CMK (cell line): ENCODE measurements around the gene PHACTR1.
"Not testable (repeated sequence)": the region's sequence is repeated elsewhere in the genome, so short reads cannot be mapped to it uniquely, and the experiment has no call there.

Experiments
- DNase-seq: peaks from one replicate; pipeline ENCODE4 v3.0.0-alpha.2; 2010; ENCODE audit warnings: low read depth

Gene PHACTR1

DNA sequence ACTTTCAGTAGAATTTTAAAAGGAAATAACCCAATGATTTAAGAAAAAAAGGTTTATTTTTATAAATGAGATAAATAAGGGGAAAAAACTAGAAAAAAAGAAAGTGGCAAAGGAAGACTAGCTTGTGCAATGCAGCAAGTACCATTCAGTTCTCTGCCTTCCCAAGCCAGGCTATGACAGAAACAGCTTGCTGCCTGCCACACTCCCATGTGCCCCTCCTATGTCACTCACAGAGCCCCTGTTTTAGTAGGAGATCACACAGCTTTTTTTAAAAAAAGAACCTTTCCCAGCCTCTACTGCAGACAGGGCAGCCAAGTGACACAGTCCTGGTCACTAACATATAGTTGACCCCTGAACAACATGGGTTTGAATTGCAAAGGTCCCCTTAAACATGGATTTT lies 598.2 kb downstream of the PHACTR1 start:
- DNase-seq: no peak

DNA sequence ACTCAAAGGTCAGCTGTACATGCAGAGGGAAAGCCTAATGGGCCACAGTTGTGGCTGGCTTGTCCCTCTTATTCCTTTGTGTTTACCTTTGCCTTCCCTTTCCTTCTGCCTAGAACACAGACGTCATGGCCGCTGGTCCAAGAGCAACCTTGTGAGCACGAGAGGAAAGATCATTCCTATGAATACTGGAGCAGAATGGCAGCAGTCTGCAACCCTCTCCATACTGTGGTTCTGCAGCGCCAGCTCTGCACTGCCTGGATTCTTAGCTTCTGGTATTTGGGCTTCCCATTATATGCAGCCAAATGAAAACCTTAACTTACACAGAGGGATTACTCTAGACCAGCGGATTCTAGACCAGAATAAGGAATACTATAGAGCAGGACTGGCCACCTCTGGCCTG lies 599.3 kb downstream of the PHACTR1 start:
- no peak for DNase-seq

DNA sequence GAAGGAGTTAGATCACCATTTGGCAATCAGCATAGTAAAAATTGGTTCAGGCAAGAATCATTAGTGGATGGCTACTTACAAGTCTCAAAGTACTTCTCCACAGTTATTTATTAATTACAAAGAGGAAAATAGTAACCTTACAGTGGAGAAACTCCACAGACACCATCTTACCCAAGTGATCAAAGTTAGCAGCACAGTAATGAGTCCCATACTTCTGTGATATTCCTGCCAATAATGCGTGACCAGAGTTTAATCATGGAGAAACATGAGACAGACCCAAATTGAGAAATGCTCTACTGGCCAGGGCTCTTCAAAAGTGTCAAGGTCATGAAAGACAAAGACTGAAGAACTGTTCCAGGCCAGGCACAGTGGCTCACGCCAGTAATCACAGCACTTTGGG lies 602.3 kb downstream of the PHACTR1 start:
- no peak for DNase-seq

DNA sequence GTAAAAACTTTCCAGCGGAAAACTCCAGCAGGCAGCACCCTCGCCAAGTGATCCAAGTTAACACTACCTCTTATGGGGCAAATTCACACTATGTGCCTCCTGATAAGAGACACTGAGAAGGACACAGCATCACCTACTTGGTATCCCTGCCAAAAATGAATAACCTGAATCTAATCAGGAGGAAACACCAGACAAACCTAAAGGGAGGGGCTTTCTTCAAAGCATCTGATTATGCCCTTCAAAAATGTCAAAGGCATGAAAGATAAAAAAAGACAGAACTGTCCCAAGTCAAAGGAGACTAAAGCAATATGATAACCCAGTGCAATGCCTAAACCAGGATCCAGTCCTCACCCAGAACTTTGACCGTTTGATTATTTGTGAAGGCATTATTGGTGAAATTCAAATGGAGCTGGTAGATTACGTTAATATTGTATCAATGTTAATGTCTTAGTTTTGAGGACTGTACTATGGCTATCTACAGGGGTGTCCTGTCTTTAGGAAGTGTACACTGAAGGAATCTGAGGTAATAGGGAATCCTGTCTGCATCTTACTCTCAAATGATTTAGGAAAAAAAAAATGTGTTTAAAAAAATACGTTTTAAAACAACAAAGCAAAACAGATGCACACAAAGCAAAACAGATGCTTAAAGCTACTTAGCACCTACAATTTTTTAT lies 603.5 kb downstream of the PHACTR1 start:
- peak; percentile 71 for DNase-seq

DNA sequence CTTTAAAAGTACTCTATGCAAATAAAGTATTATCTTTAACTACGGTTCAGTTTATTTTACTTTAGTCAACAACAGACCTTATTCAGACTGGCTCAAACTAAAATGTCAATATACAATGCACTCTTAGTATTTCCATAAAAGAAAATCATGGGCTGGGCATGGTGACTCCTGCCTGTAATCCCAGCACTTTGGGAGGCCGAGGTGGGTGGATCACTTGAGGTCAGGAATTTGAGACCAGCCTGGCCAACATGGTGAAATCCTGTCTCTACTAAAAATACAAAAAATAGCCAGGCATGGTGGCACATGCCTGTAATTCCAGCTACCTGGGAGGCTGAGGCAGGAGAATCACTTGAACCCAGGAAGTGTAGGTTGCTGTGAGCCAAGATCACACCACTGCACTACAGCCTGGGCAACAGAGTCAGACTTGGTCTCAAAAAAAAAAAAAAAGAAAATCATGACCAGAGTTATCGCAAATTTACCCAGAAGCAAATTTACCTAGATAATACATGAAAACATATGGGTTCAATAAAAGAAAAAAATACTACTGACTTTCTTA lies 609.5 kb downstream of the PHACTR1 start:
- not testable (repeated sequence) for DNase-seq

DNA sequence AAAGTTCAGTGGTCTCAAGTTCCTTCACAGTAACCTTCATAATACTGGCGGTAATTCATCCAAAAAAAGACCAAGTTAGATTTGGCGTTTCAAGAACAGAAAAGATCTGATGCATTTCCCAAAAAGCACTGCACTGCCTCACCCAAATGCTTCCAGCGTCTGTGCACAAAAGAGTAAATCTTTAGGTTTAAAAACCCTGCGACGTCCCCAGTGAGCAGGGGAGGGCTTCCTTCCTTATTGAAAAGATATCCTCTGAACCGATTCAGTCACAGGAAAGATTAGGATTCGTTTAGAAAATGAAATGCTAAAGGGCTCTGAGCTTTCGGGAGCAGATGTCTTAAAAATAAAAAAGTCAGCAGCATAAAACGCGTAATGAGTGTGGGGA lies 611.1 kb downstream of the PHACTR1 start:
- DNase-seq: no peak

DNA sequence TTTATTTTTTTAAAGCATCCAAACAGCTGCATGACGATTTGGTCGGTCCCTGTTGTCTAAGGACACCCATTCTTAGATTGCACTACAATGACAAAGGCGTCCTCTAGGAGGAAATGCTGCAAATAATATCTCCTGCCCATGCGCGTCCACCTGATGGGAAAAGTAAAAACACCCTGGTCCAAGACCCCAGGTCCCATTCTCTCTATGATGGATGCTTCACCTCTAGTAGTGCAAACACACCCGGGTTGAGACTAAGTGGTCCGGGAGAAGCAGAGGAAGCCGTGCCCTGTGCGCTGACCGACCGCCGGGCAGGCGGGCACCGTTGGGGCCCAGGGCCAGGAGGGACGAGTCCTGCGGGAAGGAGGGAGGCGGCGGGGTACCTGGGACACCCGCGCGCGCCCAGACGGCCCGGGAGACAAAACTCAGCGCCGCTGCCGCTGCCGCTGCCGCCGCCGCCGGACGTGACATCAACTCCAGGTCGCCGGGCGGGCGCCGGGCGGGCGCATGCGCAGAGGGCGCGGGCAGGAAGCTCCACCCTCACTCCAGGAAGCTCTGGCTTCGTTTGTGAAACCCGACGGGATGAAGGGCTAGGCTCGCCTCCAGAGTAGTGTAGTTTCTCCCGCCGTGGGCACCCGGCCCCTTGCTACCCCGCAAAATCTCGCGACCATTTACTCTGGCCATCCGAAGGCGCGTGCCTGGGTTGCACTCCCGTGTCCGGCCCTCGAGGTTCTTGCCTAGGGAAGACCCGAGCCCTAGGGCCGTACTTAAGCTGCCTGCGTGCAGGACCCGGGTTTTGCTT lies 611.7 kb downstream of the PHACTR1 start, which contains the start of gene TBC1D7:
TSS of gene TBC1D7 (minus strand) at position 462 of the 799 bp plus-strand sequence. CDS start 1,639 bp downstream, outside the sequence.
- peak; percentile 80 for DNase-seq

DNA sequence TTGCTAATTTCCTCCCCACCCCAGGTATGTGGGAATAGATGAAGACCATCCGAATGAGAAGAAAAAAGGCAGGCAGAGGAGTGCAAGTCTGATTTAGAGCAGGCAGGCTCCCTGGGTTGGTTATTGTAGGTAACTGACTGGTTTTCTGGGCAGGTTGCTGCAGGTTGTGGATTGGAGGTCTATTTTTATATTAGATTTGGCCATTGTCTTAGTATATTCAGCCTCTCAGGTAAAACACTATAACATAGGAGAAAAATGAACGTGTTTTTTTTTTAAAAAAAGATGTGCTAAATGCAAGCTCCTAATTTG lies 612.3 kb downstream of the PHACTR1 start:
- DNase-seq: no peak

DNA sequence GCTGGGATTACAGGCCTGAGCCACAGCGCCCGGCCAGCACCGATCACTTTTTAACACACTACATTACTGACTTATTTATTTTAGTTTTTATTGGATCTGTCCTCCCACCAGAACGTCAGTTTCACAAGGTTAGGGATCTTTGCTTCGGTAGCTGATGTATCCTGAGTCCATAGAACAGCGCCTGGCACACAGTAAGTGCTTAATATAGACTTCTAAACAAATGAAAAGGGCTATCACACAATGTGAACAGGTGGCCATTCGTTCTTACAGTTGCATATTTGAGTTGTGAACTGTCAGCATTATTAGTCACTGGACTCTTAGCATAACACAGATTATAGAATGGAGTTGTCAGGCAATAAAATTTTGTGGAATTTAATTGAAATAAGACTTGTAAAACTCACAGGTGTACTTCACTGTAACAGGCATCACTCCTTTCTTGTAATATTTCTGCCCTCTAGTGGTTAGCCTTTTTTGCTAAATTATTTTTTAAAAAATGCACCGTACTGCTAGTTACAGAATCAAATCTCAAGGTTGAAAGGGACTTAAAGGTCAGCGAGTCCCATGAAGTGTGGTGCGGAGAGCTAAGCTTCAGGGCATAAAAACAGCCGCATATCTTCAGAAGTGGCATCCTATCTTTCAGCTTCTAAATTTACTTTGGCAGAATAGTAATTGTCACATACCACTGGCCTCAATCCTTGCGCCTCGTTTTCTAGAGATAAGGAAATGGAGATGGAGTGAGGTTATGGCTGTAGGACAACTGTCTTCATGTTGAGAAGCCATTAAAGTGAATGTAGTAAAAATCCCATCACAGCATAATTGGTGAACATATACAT lies 615.2 kb downstream of the PHACTR1 start:
- DNase-seq: no peak

DNA sequence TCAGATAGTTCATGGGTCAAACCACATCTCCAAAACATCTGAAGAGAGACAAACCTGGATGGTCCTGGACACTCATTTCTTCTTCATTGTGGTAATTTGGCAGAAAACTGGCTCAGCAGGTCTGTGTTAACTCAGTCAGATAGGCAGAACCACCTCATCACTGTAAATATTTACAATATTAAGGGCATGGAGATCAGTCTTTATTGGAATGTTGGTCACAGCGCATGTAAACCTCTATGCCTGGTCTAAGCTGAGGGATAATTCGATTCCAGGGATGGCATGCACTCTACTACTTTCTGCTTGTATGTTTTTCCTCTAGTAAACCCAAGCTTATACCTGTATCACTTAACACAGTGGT lies 615.8 kb downstream of the PHACTR1 start:
- no peak for DNase-seq

DNA sequence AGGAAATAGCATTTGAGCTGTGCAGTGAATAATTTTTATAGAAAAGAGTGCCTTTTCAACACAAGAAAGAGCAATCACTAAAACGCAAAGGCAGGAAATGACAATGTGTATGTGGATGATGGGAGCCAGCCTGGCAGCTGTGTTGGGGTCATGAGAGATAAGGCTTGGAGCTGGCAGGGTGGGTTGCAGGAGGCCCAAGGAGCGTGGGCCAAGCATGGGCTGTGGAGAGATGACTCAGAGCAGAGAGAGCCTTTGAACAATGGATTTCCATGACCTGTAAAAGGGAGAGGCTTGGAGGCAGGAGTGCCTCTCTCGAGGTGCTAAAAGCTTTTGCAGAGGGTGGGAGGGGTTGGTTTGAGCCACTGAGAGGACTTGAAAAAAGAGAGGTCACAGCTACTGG lies 618.4 kb downstream of the PHACTR1 start:
- peak; percentile 56 for DNase-seq

DNA sequence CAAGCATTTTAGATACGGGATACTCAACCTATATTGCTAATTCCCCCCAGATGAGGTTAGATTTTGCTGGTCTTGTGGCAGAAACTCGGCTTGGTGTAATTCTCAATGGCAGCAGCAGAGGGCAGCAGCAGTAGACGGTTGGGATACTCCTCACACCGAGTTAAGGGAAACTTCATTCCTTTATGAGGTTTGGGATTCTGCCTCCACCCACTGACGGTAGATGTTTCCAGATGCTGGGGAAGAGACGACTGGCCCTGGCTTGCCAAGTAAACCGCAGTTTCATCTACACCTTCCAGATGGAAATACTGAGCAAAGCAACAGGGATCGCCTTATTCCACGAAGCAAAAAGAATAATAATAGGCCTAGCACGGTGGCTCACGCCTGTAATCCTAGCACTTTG lies 620.0 kb downstream of the PHACTR1 start:
- peak; percentile 77 for DNase-seq

DNA sequence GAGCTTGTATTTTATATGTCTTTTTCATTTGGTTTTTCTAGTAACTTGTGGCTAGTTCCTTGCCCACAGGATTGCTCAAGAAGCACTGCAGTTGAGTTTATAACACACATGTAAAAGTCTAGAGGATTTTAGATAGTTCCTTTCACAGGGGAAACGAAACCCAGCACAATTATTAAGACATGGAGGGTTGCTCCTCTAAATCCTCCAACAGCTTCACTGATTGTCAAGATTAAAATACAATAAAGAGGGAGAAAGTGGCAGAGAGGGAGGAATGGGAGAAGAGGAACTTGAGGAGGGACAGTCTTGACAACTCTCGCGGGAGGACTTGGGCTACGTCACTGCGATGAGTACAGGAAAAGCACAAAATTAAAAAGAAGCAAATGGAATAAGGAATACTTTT lies 621.5 kb downstream of the PHACTR1 start:
- DNase-seq: no peak
